ENCODE data around the gene PATJ.

Gene PATJ

DNA sequence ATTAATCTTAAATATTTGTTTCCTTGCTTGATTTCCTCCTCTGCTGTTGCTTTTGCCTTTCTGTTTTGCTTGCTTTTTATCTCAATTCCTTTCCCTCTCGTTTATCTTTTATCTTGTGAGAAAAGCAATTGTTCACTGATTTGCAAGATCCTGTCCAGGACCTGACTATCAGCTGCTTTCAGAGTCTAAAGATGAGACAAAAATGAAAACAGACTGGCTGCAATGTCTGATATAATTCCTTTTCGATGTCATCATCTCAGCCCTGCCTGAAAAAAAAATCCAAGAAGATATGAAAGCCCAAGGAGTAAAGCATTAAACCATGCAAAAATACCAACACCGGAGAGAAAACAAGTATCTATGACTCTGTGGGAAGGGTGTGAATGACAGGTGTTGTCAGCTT is 225.5 kb downstream of the PATJ start:
- Histone ChIP-seq H3K4me2 (ENCODE audit: low read depth, low read length, poor library complexity, severe bottlenecking) (no peak overlapping the region), H3K79me2 (ENCODE audit: insufficient read depth, low read length) (no peaks in the 10 kb centered on the region), H3K36me3 (ENCODE audit: low read length) (no peaks in the 10 kb centered on the region), H3K27ac (ENCODE audit: low read depth, low read length) (no peak overlapping the region), H3K4me3 (ENCODE audit: insufficient read depth, low read length, poor library complexity, severe bottlenecking) (no peak overlapping the region), H3K9me3 (ENCODE audit: insufficient read depth, low read length) (no peaks in the 10 kb centered on the region), H2AFZ (ENCODE audit: low read depth, low read length, severe bottlenecking) (no peak overlapping the region), H3K27me3 (ENCODE audit: low read length) (no peaks in the 10 kb centered on the region), H3F3A (ENCODE audit: insufficient read depth) (no peaks in the 10 kb centered on the region), H4K20me1 (ENCODE audit: low read depth, low read length) (no peaks in the 10 kb centered on the region; the same call in 1 of the 2 replicates), H3K9ac (ENCODE audit: low read length) (no peak overlapping the region), H3K9me2 (replicated peaks; ENCODE audit: insufficient read depth, low read length) (no peaks in the 10 kb centered on the region)
- TF ChIP-seq EZH2phosphoT487 (conservative IDR thresholded peaks at IDR 0.05; ENCODE audit: low read length) = no peak
- TF ChIP-seq, protein P1, sequence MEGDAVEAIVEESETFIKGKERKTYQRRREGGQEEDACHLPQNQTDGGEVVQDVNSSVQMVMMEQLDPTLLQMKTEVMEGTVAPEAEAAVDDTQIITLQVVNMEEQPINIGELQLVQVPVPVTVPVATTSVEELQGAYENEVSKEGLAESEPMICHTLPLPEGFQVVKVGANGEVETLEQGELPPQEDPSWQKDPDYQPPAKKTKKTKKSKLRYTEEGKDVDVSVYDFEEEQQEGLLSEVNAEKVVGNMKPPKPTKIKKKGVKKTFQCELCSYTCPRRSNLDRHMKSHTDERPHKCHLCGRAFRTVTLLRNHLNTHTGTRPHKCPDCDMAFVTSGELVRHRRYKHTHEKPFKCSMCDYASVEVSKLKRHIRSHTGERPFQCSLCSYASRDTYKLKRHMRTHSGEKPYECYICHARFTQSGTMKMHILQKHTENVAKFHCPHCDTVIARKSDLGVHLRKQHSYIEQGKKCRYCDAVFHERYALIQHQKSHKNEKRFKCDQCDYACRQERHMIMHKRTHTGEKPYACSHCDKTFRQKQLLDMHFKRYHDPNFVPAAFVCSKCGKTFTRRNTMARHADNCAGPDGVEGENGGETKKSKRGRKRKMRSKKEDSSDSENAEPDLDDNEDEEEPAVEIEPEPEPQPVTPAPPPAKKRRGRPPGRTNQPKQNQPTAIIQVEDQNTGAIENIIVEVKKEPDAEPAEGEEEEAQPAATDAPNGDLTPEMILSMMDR (IDR thresholded peaks at IDR 0.05; ENCODE audit: insufficient read depth, low read length, poor library complexity, severe bottlenecking) = no peak

DNA sequence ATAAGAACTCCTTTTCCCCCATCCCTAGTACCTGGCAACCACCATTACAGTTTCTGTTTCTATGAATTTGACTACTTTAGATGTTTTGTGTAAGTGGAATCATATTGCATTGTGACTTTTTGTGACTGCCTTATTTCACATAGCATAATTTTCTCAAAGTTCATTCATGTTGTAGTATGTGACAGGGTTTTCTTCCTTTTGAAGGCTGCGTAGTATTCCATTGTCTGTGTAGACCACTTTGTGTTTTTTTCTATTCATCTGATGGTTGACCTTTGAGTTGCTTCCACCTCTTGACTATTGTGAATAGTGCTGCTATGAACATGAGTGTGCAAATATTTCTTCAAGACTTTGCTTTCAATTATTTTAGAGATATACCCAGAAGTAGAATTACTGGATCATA is 226.6 kb downstream of the PATJ start:
- no peaks in the 10 kb centered on the region; the same call in 1 of the 2 replicates for H4K20me1 ChIP-seq (ENCODE audit: low read depth, low read length)
- no peaks in the 10 kb centered on the region for H3K9me2 ChIP-seq (replicated peaks; ENCODE audit: insufficient read depth, low read length)
- H3K36me3 ChIP-seq (ENCODE audit: low read length) = no peaks in the 10 kb centered on the region
- H3K4me2 ChIP-seq (ENCODE audit: low read depth, low read length, poor library complexity, severe bottlenecking) = no peak overlapping the region
- H2AFZ ChIP-seq (ENCODE audit: low read depth, low read length, severe bottlenecking) = no peak overlapping the region
- H3K27me3 ChIP-seq (ENCODE audit: low read length) = no peaks in the 10 kb centered on the region
- no peak overlapping the region for H3K9ac ChIP-seq (ENCODE audit: low read length)
- H3K4me3 ChIP-seq (ENCODE audit: insufficient read depth, low read length, poor library complexity, severe bottlenecking) = no peak overlapping the region
- no peak overlapping the region for H3K27ac ChIP-seq (ENCODE audit: low read depth, low read length)
- no peaks in the 10 kb centered on the region for H3K79me2 ChIP-seq (ENCODE audit: insufficient read depth, low read length)
- H3K9me3 ChIP-seq (ENCODE audit: insufficient read depth, low read length) = no peaks in the 10 kb centered on the region
- TF ChIP-seq, protein P1 (IDR thresholded peaks at IDR 0.05; ENCODE audit: insufficient read depth, low read length, poor library complexity, severe bottlenecking) = no peak
- no peak for TF ChIP-seq EZH2phosphoT487 (conservative IDR thresholded peaks at IDR 0.05; ENCODE audit: low read length)
- no peaks in the 10 kb centered on the region for H3F3A ChIP-seq (ENCODE audit: insufficient read depth)

DNA sequence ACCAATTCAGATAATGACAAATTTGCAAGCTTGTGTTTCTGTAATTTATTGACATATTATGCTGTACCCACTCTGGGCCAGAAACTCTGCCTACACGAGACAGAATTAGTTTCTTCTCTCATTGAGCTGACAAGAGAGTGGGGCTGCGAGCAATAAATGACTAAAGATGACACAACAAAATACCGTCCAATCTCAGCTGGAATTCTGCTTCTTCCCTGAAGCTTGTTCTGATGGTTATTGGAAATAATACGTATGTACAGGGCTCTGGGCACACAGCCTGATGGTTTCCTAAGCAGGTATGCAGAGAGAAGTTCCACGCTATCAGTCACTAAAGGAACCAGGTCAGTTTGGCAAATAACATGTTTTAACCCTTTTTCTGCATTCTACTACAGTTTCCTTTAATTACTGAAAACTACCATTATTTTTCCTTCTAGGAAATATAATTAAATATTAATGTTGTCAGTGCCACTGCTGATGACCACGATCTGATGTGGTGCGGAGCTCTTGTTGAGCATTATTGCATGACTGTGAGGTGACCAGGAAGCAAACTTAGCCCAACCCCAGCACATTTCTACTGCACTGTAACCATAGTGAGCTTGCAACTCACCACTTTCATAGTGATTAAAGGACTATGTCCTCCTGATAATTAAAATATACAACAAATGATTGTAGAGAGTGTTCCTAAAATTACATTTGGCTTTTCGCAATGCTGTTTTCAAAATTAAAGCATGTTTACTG is 231.0 kb downstream of the PATJ start:
- Histone ChIP-seq H3K9me3 (ENCODE audit: insufficient read depth, low read length) (no peaks in the 10 kb centered on the region), H3K27me3 (ENCODE audit: low read length) (no peaks in the 10 kb centered on the region), H3K4me2 (ENCODE audit: low read depth, low read length, poor library complexity, severe bottlenecking) (no peak overlapping the region), H2AFZ (ENCODE audit: low read depth, low read length, severe bottlenecking) (no peak overlapping the region), H3K9me2 (replicated peaks; ENCODE audit: insufficient read depth, low read length) (no peaks in the 10 kb centered on the region), H3K4me3 (ENCODE audit: insufficient read depth, low read length, poor library complexity, severe bottlenecking) (no peak overlapping the region), H3K79me2 (ENCODE audit: insufficient read depth, low read length) (no peaks in the 10 kb centered on the region), H3K9ac (ENCODE audit: low read length) (no peak overlapping the region), H3K36me3 (ENCODE audit: low read length) (no peaks in the 10 kb centered on the region), H4K20me1 (ENCODE audit: low read depth, low read length) (no peaks in the 10 kb centered on the region; the same call in 1 of the 2 replicates), H3F3A (ENCODE audit: insufficient read depth) (no peaks in the 10 kb centered on the region), H3K27ac (ENCODE audit: low read depth, low read length) (no peak overlapping the region)
- TF ChIP-seq EZH2phosphoT487 (conservative IDR thresholded peaks at IDR 0.05; ENCODE audit: low read length) = no peak
- TF ChIP-seq, protein P1 (IDR thresholded peaks at IDR 0.05; ENCODE audit: insufficient read depth, low read length, poor library complexity, severe bottlenecking) = no peak

Data from SU-DHL-6 (cell line).